SU-DHL-6 (cell line): ENCODE data around the gene KCP.

Experiments used
- H2AFZ ChIP-seq: fragments of 200-600 bp; sonication (generic); 2 replicates; pipeline ENCODE4 v1.6.1; 2014; ENCODE audit warnings: low read depth, mild to moderate bottlenecking, moderate library complexity, mixed read lengths, antibody characterized with exemption, low read length; ENCODE audit not compliant: severe bottlenecking
- H3F3A ChIP-seq: fragments of 200-600 bp; shearing (Covaris generic); 2 replicates; pipeline ENCODE4 v1.6.0; 2016; ENCODE audit warnings: antibody characterized with exemption, mild to moderate bottlenecking; ENCODE audit not compliant: insufficient read depth
- H3K27ac ChIP-seq: fragments of 200-600 bp; sonication (generic); 2 replicates; pipeline ENCODE4 v1.5.1; 2016; ENCODE audit warnings: low read depth, mild to moderate bottlenecking, low read length, moderate library complexity, mixed read lengths
- H3K27me3 ChIP-seq: fragments of 200-600 bp; sonication (generic), shearing (Covaris generic); 2 replicates; pipeline ENCODE4 v1.6.0; 2014; ENCODE audit warnings: mild to moderate bottlenecking, low read length
- H3K36me3 ChIP-seq: fragments of 200-600 bp; sonication (generic); 2 replicates; pipeline ENCODE4 v1.6.1; 2014; ENCODE audit warnings: mild to moderate bottlenecking, low read length, mixed read lengths
- H3K4me2 ChIP-seq: fragments of 300-600, 200-600 bp; shearing (Covaris generic), sonication (generic); 2 replicates; pipeline ENCODE4 v1.6.0; 2014; ENCODE audit warnings: low read length, low read depth, mild to moderate bottlenecking; ENCODE audit not compliant: poor library complexity, severe bottlenecking
- H3K4me3 ChIP-seq: fragments of 200-600 bp; sonication (generic); 2 replicates; pipeline ENCODE4 v1.5.1; 2014; ENCODE audit warnings: antibody characterized with exemption, low read length, mild to moderate bottlenecking, mixed read lengths; ENCODE audit not compliant: insufficient read depth, poor library complexity, severe bottlenecking
- H3K79me2 ChIP-seq: fragments of 200-600 bp; sonication (generic); 2 replicates; pipeline ENCODE4 v1.6.1; 2014; ENCODE audit warnings: mild to moderate bottlenecking, low read length, moderate library complexity; ENCODE audit not compliant: insufficient read depth
- H3K9ac ChIP-seq: fragments of 200-600 bp; sonication (generic); 2 replicates; pipeline ENCODE4 v1.7.0; 2014; ENCODE audit warnings: mild to moderate bottlenecking, low read length
- H3K9me2 ChIP-seq: fragments of 200-600 bp; sonication (generic); replicated peaks from 2 replicates; pipeline ENCODE4 v1.6.1; 2014; ENCODE audit warnings: low read length; ENCODE audit not compliant: insufficient read depth
- H3K9me3 ChIP-seq: fragments of 200-600 bp; sonication (generic); 2 replicates; pipeline ENCODE4 v1.6.1; 2014; ENCODE audit warnings: low read length, mixed read lengths; ENCODE audit not compliant: insufficient read depth
- H4K20me1 ChIP-seq: fragments of 200-600 bp; sonication (generic); 2 replicates; pipeline ENCODE4 v1.6.1; 2014; ENCODE audit warnings: low read depth, mild to moderate bottlenecking, antibody characterized with exemption, low read length, moderate library complexity, mixed read lengths
- CTCF ChIP-seq: fragments of 200-600 bp; sonication (generic); IDR thresholded peaks from one replicate; pipeline ENCODE4 v1.5.1; 2017; ENCODE audit warnings: antibody characterized with exemption, mild to moderate bottlenecking, low read length, moderate library complexity; ENCODE audit not compliant: insufficient read depth, poor library complexity, severe bottlenecking
- EZH2phosphoT487 ChIP-seq: fragments of 200-600 bp; sonication (generic), shearing (Covaris generic); conservative IDR thresholded peaks from 2 replicates; pipeline ENCODE4 v1.6.1; 2018; ENCODE audit warnings: mild to moderate bottlenecking, antibody characterized with exemption, low read length, moderate library complexity, mixed read lengths

The KCP gene

GRCh38 chr7:128845475-128845874, 65.0 kb downstream of the KCP start:
- no peak overlapping the region for H3K9ac ChIP-seq
- H2AFZ ChIP-seq: no peak overlapping the region
- H3K9me3 ChIP-seq: no peaks in the 10 kb centered on the region
- H3K36me3 ChIP-seq: no peaks in the 10 kb centered on the region
- H3F3A ChIP-seq: no peaks in the 10 kb centered on the region
- no peak overlapping the region for H3K4me2 ChIP-seq
- TF ChIP-seq EZH2phosphoT487: no peak
- no peak for TF ChIP-seq CTCF
- H3K27ac ChIP-seq: no peak overlapping the region
- H3K4me3 ChIP-seq: no peak overlapping the region
- H3K9me2 ChIP-seq: no peaks in the 10 kb centered on the region
- no peaks in the 10 kb centered on the region for H3K79me2 ChIP-seq
- no peaks in the 10 kb centered on the region for H4K20me1 ChIP-seq
- H3K27me3 ChIP-seq: no peaks in the 10 kb centered on the region

- Histone ChIP-seq H2AFZ (no peak overlapping the region), H3K36me3 (no peaks in the 10 kb centered on the region), H4K20me1 (no peaks in the 10 kb centered on the region)
Measured at GRCh38 chr7:128844777-128845311, 65.7 kb downstream of the KCP start.

GRCh38 chr7:128843938-128844621, 66.4 kb downstream of the KCP start:
- Histone ChIP-seq H4K20me1 (no peaks in the 10 kb centered on the region), H3K4me2 (no peak overlapping the region), H3K9me2 (no peaks in the 10 kb centered on the region), H3K36me3 (no peaks in the 10 kb centered on the region), H3F3A (no peaks in the 10 kb centered on the region), H2AFZ (no peak overlapping the region), H3K9me3 (no peaks in the 10 kb centered on the region), H3K79me2 (no peaks in the 10 kb centered on the region), H3K9ac (no peak overlapping the region), H3K4me3 (no peak overlapping the region), H3K27ac (no peak overlapping the region), H3K27me3 (no peaks in the 10 kb centered on the region)
- TF ChIP-seq EZH2phosphoT487 (no peak), CTCF (no peak)

More at GRCh38 chr7:128844777-128845311, 65.7 kb downstream of the KCP start:
- H3K27me3 ChIP-seq: no peaks in the 10 kb centered on the region
- H3K9me3 ChIP-seq: no peaks in the 10 kb centered on the region
- H3K9me2 ChIP-seq: no peaks in the 10 kb centered on the region
- no peaks in the 10 kb centered on the region for H3K79me2 ChIP-seq
- no peak overlapping the region for H3K4me3 ChIP-seq
- TF ChIP-seq CTCF: no peak
- TF ChIP-seq EZH2phosphoT487: no peak
- H3K27ac ChIP-seq: no peak overlapping the region
- H3K9ac ChIP-seq: no peak overlapping the region
- H3F3A ChIP-seq: no peaks in the 10 kb centered on the region
- no peak overlapping the region for H3K4me2 ChIP-seq
